Keratinocyte (primary cell): Measurements from ENCODE around the gene SPTLC2. TPM values are rescaled to one million over a fixed set of nuclear protein-coding genes. Genes with fewer than 3 reads are reported as not detected.
"Not testable (repeated sequence)": the region's sequence is repeated elsewhere in the genome, so short reads cannot be mapped to it uniquely, and the experiment has no call there.

Source experiments
- DNase-seq: peaks from one replicate; pipeline ENCODE4 v3.0.0-alpha.2; 2011; ENCODE audit warnings: low read depth, missing footprints, low spot score
- FAIRE-seq: peaks from 2 replicates; lab custom pipeline; 2011; peaks lifted over from hg19 to GRCh38; lab: Jason Lieb, UNC
- H2AFZ ChIP-seq: 2 replicates; pipeline ENCODE4 v1.6.0; 2012; ENCODE audit warnings: low read length, control low read depth, inconsistent platforms; ENCODE audit not compliant: control insufficient read depth
- H3K27ac ChIP-seq: 2 replicates; pipeline ENCODE4 v1.5.1; 2011; ENCODE audit warnings: low read length; ENCODE audit not compliant: control insufficient read depth, insufficient read depth
- H3K27me3 ChIP-seq: 3 replicates; pipeline ENCODE4 v1.6.0; 2011; ENCODE audit warnings: low read length; ENCODE audit not compliant: control insufficient read depth, insufficient read depth; ENCODE audit errors: extremely low read depth
- H3K36me3 ChIP-seq, 2 experiments: 2 replicates in 1 of 2; 3 replicates in 1 of 2; pipeline ENCODE4 v1.5.1; 2011; ENCODE audit warnings: low read length in 2 of 2, mild to moderate bottlenecking in 1 of 2; ENCODE audit not compliant: control insufficient read depth in 2 of 2, insufficient read depth in 2 of 2; ENCODE audit errors: extremely low read depth in 1 of 2
- H3K4me1 ChIP-seq: 3 replicates; pipeline ENCODE4 v1.5.1; 2011; ENCODE audit warnings: low read length; ENCODE audit not compliant: control insufficient read depth, insufficient read depth; ENCODE audit errors: extremely low read depth
- H3K4me2 ChIP-seq: 3 replicates; pipeline ENCODE4 v1.6.0; 2011; ENCODE audit warnings: low read depth, low read length; ENCODE audit not compliant: control insufficient read depth, insufficient read depth; ENCODE audit errors: extremely low read depth
- H3K4me3 ChIP-seq, 3 experiments: fragments of 200-600 bp in 1 of 3; sonication (generic) in 1 of 3; 2 replicates in 2 of 3; 3 replicates in 1 of 3; pipeline ENCODE4 v1.5.1; 2011 to 2016; ENCODE audit warnings: low read length in 3 of 3, mild to moderate bottlenecking in 3 of 3, control low read depth in 2 of 3, inconsistent platforms in 1 of 3, low read depth in 1 of 3, mixed read lengths in 1 of 3, mixed run types in 1 of 3, moderate library complexity in 1 of 3; ENCODE audit not compliant: control insufficient read depth in 2 of 3, insufficient read depth in 2 of 3; ENCODE audit errors: extremely low read depth in 1 of 3
- H3K79me2 ChIP-seq: 2 replicates; pipeline ENCODE4 v1.6.0; 2012; ENCODE audit warnings: low read length; ENCODE audit not compliant: control insufficient read depth, insufficient read depth
- H3K9ac ChIP-seq: 3 replicates; pipeline ENCODE4 v1.6.0; 2011; ENCODE audit warnings: low read length; ENCODE audit not compliant: control insufficient read depth, insufficient read depth; ENCODE audit errors: extremely low read depth
- H3K9me1 ChIP-seq: 3 replicates; pipeline ENCODE4 v1.6.0; 2011; ENCODE audit warnings: low read length; ENCODE audit not compliant: control insufficient read depth, insufficient read depth; ENCODE audit errors: extremely low read depth
- H3K9me3 ChIP-seq: 2 replicates; pipeline ENCODE4 v1.5.1; 2012; ENCODE audit warnings: low read depth, low read length; ENCODE audit not compliant: control insufficient read depth
- H4K20me1 ChIP-seq: 3 replicates; pipeline ENCODE4 v1.6.0; 2011; ENCODE audit warnings: low read length; ENCODE audit not compliant: control insufficient read depth, insufficient read depth; ENCODE audit errors: extremely low read depth
- EZH2 ChIP-seq: IDR thresholded peaks from one replicate; pipeline ENCODE4 v1.6.1; 2012; ENCODE audit warnings: inconsistent platforms, mild to moderate bottlenecking, low read length, moderate library complexity
- dilution Hi-C: fragments of 300-500 bp; cut with MboI; formaldehyde crosslinking; loops from one replicate; pipeline ENCODE4 v1.7.0; 2020; ENCODE audit warnings: low sequenced_read_pairs; ENCODE audit not compliant: extremely low pct_ligation_motif_present
- polyA minus RNA-seq, 3 experiments: library from RNA; depleted of rRNA, polyadenylated mRNA; stranded (reverse); fragments of >200 nt; gene quantifications; 1 replicate in 1 of 3; 2 replicates in 1 of 3; 3 replicates in 1 of 3; pipeline ENCODE4 v1.2.3, GENCODE V29; 2011
- polyA plus RNA-seq, 5 experiments: library from polyadenylated mRNA; depleted of rRNA in 3 of 5; stranded (reverse) in 3 of 5; stranded (forward) in 1 of 5; unstranded in 1 of 5; fragments of >200 nt; gene quantifications; 1 replicate in 1 of 5; 2 replicates in 3 of 5; 3 replicates in 1 of 5; pipeline versions ENCODE4 v1.2.1 to v1.2.3, GENCODE V29; 2011 to 2012; ENCODE audit warnings: missing spikeins in 2 of 5, low read depth in 1 of 5, low replicate concordance in 1 of 5
- TF ChIP-seq, protein P1 (sequence below), 3 experiments: IDR thresholded peaks in 1 of 3; conservative IDR thresholded peaks in 1 of 3; optimal IDR thresholded peaks in 1 of 3; 2 replicates in 2 of 3; 3 replicates in 1 of 3; pipeline versions ENCODE3 to v1.5.1; 2011; ENCODE audit warnings: low read length in 3 of 3, mild to moderate bottlenecking in 3 of 3, moderate library complexity in 2 of 3, control low read depth in 1 of 3, inconsistent platforms in 1 of 3; ENCODE audit not compliant: insufficient read depth in 2 of 3; ENCODE audit errors: extremely low read depth in 1 of 3

The SPTLC2 gene
- polyA plus RNA-seq (32.4 to 46.8 TPM (median 34.8 TPM) in 3 replicates), polyA minus RNA-seq (40.7 to 84.1 TPM (median 56.1 TPM) in 3 replicates)
- 34.8 TPM for polyA plus RNA-seq (2011; ENCODE audit: low read depth)
- polyA plus RNA-seq (2011; cell fraction: cytosol; rRNA removed), result 12.6 and 17.5 TPM in 2 replicates
- 48.0 and 56.0 TPM in 2 replicates for polyA plus RNA-seq (2011; cell fraction: nucleus; rRNA removed)
- polyA plus RNA-seq (2012; ENCODE audit: low replicate concordance), result 20.2 and 29.9 TPM in 2 replicates
- 19.4 TPM for polyA minus RNA-seq (2011; cell fraction: cytosol; rRNA and poly(A)+ RNA removed)
- 62.6 and 104 TPM in 2 replicates for polyA minus RNA-seq (2011; cell fraction: nucleus; rRNA and poly(A)+ RNA removed)

DNA sequence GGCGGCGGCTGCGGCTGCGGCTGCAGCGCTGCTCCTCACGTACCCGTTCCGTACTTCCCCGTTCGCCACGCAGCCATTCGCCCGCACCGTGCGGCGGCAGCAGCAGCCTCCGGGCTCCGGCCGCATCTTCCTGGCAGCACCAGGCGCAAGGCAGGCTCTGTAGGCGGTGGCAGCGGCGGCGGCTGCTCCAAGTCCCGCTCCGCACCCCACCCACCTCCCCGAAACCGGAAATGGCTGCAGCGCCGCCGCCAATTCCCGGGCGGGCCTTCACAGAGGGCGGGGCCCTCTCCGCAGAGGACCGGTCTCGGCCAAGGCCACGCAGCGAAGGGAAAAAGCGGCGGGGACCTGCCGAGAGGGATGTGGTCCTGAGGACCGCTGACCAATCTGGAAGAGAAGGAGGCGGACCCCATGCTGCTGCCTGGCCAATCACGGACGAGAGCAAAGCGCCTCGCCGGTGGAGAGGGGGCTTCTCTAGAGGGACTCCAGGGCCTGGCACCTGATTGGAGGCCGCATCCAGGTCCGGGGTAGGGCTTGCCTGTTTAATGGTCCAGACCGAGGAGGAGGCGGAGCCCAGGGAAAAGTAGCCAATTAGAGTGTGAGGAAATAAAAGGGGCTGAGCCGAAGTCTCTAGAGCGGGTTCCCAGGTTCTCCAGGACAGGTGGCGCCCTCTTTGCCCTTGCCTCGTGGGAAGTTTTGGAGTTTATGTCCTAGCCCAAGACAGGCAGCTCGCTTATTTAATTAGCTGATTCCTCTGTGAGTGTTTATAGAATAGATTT lies at the start of gene SPTLC2:
Gene SPTLC2 (minus strand): TSS at position 184 of the 776 bp plus-strand sequence. CDS start 58 bp downstream, at position 126.
- Histone ChIP-seq H3K9me1 (no peaks in the 10 kb centered on the region), H3K4me1 (peaks cover 20% of the 10 kb centered on the region), H3K27ac (peak within 1 kb of the TSS; percentile 91), H3K4me2 (peak within 1 kb of the TSS; percentile 95), H2AFZ (peak within 1 kb of the TSS; percentile 42), H3K36me3 (peaks cover 0 to 4% of the 10 kb centered on the region in 2 experiments), H3K27me3 (no peaks in the 10 kb centered on the region), H3K4me3 (peak within 1 kb of the TSS; percentile 95 to 99 (median 96)), H3K9me3 (no peaks in the 10 kb centered on the region), H3K9ac (peak within 1 kb of the TSS; percentile 92), H4K20me1 (peaks cover 2% of the 10 kb centered on the region), H3K79me2 (peaks cover 37% of the 10 kb centered on the region)
- TF ChIP-seq, protein P1, sequence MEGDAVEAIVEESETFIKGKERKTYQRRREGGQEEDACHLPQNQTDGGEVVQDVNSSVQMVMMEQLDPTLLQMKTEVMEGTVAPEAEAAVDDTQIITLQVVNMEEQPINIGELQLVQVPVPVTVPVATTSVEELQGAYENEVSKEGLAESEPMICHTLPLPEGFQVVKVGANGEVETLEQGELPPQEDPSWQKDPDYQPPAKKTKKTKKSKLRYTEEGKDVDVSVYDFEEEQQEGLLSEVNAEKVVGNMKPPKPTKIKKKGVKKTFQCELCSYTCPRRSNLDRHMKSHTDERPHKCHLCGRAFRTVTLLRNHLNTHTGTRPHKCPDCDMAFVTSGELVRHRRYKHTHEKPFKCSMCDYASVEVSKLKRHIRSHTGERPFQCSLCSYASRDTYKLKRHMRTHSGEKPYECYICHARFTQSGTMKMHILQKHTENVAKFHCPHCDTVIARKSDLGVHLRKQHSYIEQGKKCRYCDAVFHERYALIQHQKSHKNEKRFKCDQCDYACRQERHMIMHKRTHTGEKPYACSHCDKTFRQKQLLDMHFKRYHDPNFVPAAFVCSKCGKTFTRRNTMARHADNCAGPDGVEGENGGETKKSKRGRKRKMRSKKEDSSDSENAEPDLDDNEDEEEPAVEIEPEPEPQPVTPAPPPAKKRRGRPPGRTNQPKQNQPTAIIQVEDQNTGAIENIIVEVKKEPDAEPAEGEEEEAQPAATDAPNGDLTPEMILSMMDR (optimal IDR thresholded peaks at IDR 0.05 in 1 of 3, IDR thresholded peaks at IDR 0.05 in 1 of 3, conservative IDR thresholded peaks at IDR 0.05 in 1 of 3; ENCODE audit: extremely low read depth in 1 of 3, insufficient read depth in 2 of 3, low read length in 3 of 3), result peak in 1 of 3 experiments; percentile 33
- TF ChIP-seq EZH2, result no peak
- DNase-seq (peak; percentile 96), FAIRE-seq (peak; percentile 82)
- dilution Hi-C loops, result no loop called here

- TF ChIP-seq, protein P1 (optimal IDR thresholded peaks at IDR 0.05 in 1 of 3, IDR thresholded peaks at IDR 0.05 in 1 of 3, conservative IDR thresholded peaks at IDR 0.05 in 1 of 3; ENCODE audit: extremely low read depth in 1 of 3, insufficient read depth in 2 of 3, low read length in 3 of 3), result no peak
- no peak for TF ChIP-seq EZH2
- peaks cover 13% of the 10 kb centered on the region for H3K4me1 ChIP-seq
- dilution Hi-C loops, result no loop called here
- no peak overlapping the region for H3K9ac ChIP-seq
- no peak overlapping the region for H3K4me3 ChIP-seq
- H2AFZ ChIP-seq, result no peak overlapping the region
- H3K27me3 ChIP-seq, result no peaks in the 10 kb centered on the region
- peak; percentile 83 for DNase-seq
- FAIRE-seq, result peak; percentile 91
- no peak overlapping the region for H3K27ac ChIP-seq
- no peaks in the 10 kb centered on the region for H3K9me3 ChIP-seq
- H3K4me2 ChIP-seq, result peak overlapping the region; percentile 33
- H3K79me2 ChIP-seq, result no peaks in the 10 kb centered on the region
- H3K9me1 ChIP-seq, result no peaks in the 10 kb centered on the region
- no peaks in the 10 kb centered on the region for H4K20me1 ChIP-seq
- H3K36me3 ChIP-seq, result no peaks in the 10 kb centered on the region
Measured at GRCh38 chr14:77663293-77663692, 46.9 kb upstream of the SPTLC2 start.

DNA sequence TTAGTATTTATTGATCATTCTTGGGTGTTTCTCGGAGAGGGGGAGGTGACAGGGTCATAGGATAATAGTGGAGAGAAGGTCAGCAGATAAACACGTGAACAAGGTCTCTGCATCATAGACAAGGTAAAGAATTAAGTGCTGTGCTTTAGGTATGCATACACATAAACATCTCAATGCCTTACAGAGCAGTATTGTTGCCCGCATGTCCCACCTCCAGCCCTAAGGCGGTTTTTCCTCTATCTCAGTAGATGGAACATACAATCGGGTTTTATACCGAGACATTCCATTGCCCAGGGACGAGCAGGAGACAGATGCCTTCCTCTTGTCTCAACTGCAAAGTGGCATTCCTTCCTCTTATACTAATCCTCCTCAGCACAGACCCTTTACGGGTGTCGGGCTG lies 45.1 kb upstream of the SPTLC2 start:
- H2AFZ ChIP-seq, H4K20me1 ChIP-seq, H3K27me3 ChIP-seq, FAIRE-seq, H3K4me3 ChIP-seq, H3K79me2 ChIP-seq, dilution Hi-C loops, H3K36me3 ChIP-seq, H3K4me2 ChIP-seq, DNase-seq, H3K27ac ChIP-seq, H3K9me1 ChIP-seq, H3K9ac ChIP-seq, H3K9me3 ChIP-seq: not testable (repeated sequence)
- H3K4me1 ChIP-seq, result peaks cover 13% of the 10 kb centered on the region
